ENCODE data around the gene OCEL1.
"Not testable (repeated sequence)": the region's sequence is repeated elsewhere in the genome, so short reads cannot be mapped to it uniquely, and the experiment has no call there.

Gene OCEL1

GRCh38 chr19:17226002-17226933 is at the start of gene OCEL1:
OCEL1 (plus strand) TSS chr19:17226226; CDS start chr19:17226248, 22 bp downstream.
- DNase-seq: peak; percentile 93

GRCh38 chr19:17178291-17178690 is 47.7 kb upstream of the OCEL1 start:
- DNase-seq: no peak

- DNase-seq: no peak
Observed at GRCh38 chr19:17180997-17181702, 44.9 kb upstream of the OCEL1 start.

- DNase-seq: no peak
Observed at GRCh38 chr19:17183271-17183761, 42.7 kb upstream of the OCEL1 start.

GRCh38 chr19:17183858-17184321 is 42.1 kb upstream of the OCEL1 start:
- no peak for DNase-seq

GRCh38 chr19:17184371-17184841 is 41.6 kb upstream of the OCEL1 start:
- peak; percentile 29 for DNase-seq

GRCh38 chr19:17185590-17185989 is 40.4 kb upstream of the OCEL1 start:
- DNase-seq: no peak

GRCh38 chr19:17191736-17192135 is 34.3 kb upstream of the OCEL1 start:
- not testable (repeated sequence) for DNase-seq

GRCh38 chr19:17192751-17193150 is 33.3 kb upstream of the OCEL1 start:
- no peak for DNase-seq

- no peak for DNase-seq
Observed at GRCh38 chr19:17194608-17195007, 31.4 kb upstream of the OCEL1 start.

- no peak for DNase-seq
Observed at GRCh38 chr19:17195106-17195505, 30.9 kb upstream of the OCEL1 start.

GRCh38 chr19:17196610-17197009 is 29.4 kb upstream of the OCEL1 start:
- no peak for DNase-seq

GRCh38 chr19:17197666-17198065 is 28.4 kb upstream of the OCEL1 start:
- no peak for DNase-seq

- no peak for DNase-seq
Observed at GRCh38 chr19:17200408-17201079, 25.5 kb upstream of the OCEL1 start.

- DNase-seq: no peak
Observed at GRCh38 chr19:17202249-17202648, 23.8 kb upstream of the OCEL1 start.

- no peak for DNase-seq
Observed at GRCh38 chr19:17202713-17203112, 23.3 kb upstream of the OCEL1 start.

- DNase-seq: peak; percentile 52
Observed at GRCh38 chr19:17205237-17206140, 20.5 kb upstream of the OCEL1 start.

- no peak for DNase-seq
Observed at GRCh38 chr19:17206736-17207581, 19.1 kb upstream of the OCEL1 start.

- no peak for DNase-seq
Observed at GRCh38 chr19:17209126-17210036, 16.6 kb upstream of the OCEL1 start.

GRCh38 chr19:17210296-17210695 is 15.7 kb upstream of the OCEL1 start:
- DNase-seq: no peak
